Mononuclear cell (primary cell): Measurements from ENCODE around the gene C17orf78. TPM values are rescaled to one million over a fixed set of nuclear protein-coding genes. Genes with fewer than 3 reads are reported as not detected.
"Not testable (repeated sequence)": the region's sequence is repeated elsewhere in the genome, so short reads cannot be mapped to it uniquely, and the experiment has no call there.

Experiments used
- H3K27me3 ChIP-seq: 2 replicates; pipeline ENCODE4 v1.6.0; 2011; ENCODE audit warnings: low read length, control low read depth; ENCODE audit not compliant: insufficient read depth
- H3K4me1 ChIP-seq: 2 replicates; pipeline ENCODE4 v1.5.1; 2011; ENCODE audit warnings: mild to moderate bottlenecking, low read length, control low read depth; ENCODE audit not compliant: insufficient read depth
- H3K4me3 ChIP-seq: 2 replicates; pipeline ENCODE4 v1.5.1; 2011; ENCODE audit warnings: mild to moderate bottlenecking, low read length, moderate library complexity
- H3K9me3 ChIP-seq: 2 replicates; pipeline ENCODE4 v1.5.1; 2011; ENCODE audit warnings: low read depth, mild to moderate bottlenecking, control low read depth, low read length
- total RNA-seq: library from RNA; depleted of rRNA; stranded (reverse); fragments of >200 nt; gene quantifications from one replicate; pipeline ENCODE4 v1.2.3, GENCODE V29; 2012

The C17orf78 gene
- total RNA-seq, result not detected

GRCh38 chr17:37375706-37376105 lies at the start of gene C17orf78:
Gene C17orf78, plus strand, starts transcription at chr17:37375985. Its CDS starts 108 bp downstream, at chr17:37376093.
- Histone ChIP-seq H3K27me3 (no peaks in the 10 kb centered on the region), H3K4me1 (peaks cover 7% of the 10 kb centered on the region), H3K9me3 (no peaks in the 10 kb centered on the region), H3K4me3 (no peak within 1 kb of the TSS)

GRCh38 chr17:37327341-37328090 lies 48.3 kb upstream of the C17orf78 start:
- no peak overlapping the region for H3K4me3 ChIP-seq
- no peaks in the 10 kb centered on the region for H3K9me3 ChIP-seq
- H3K27me3 ChIP-seq, result no peaks in the 10 kb centered on the region
- H3K4me1 ChIP-seq, result no peaks in the 10 kb centered on the region

GRCh38 chr17:37338847-37339246 lies 36.9 kb upstream of the C17orf78 start:
- Histone ChIP-seq H3K4me1 (no peaks in the 10 kb centered on the region), H3K9me3 (no peaks in the 10 kb centered on the region), H3K4me3 (no peak overlapping the region), H3K27me3 (no peaks in the 10 kb centered on the region)

GRCh38 chr17:37339321-37339720 lies 36.5 kb upstream of the C17orf78 start:
- Histone ChIP-seq H3K9me3 (no peaks in the 10 kb centered on the region), H3K27me3 (no peaks in the 10 kb centered on the region), H3K4me1 (no peaks in the 10 kb centered on the region), H3K4me3 (no peak overlapping the region)

GRCh38 chr17:37340804-37341203 lies 35.0 kb upstream of the C17orf78 start:
- no peaks in the 10 kb centered on the region for H3K9me3 ChIP-seq
- no peak overlapping the region for H3K4me3 ChIP-seq
- H3K27me3 ChIP-seq, result no peaks in the 10 kb centered on the region
- H3K4me1 ChIP-seq, result no peaks in the 10 kb centered on the region

- Histone ChIP-seq H3K4me3 (no peak overlapping the region), H3K9me3 (no peaks in the 10 kb centered on the region), H3K4me1 (no peaks in the 10 kb centered on the region), H3K27me3 (no peaks in the 10 kb centered on the region)
Measured at GRCh38 chr17:37342589-37342988, 33.2 kb upstream of the C17orf78 start.

GRCh38 chr17:37344519-37344918 lies 31.3 kb upstream of the C17orf78 start:
- H3K4me1 ChIP-seq, result no peaks in the 10 kb centered on the region
- no peaks in the 10 kb centered on the region for H3K9me3 ChIP-seq
- no peak overlapping the region for H3K4me3 ChIP-seq
- H3K27me3 ChIP-seq, result no peaks in the 10 kb centered on the region

- not testable (repeated sequence) for H3K4me3 ChIP-seq, H3K9me3 ChIP-seq, H3K4me1 ChIP-seq, H3K27me3 ChIP-seq
Measured at GRCh38 chr17:37346863-37347402, 28.9 kb upstream of the C17orf78 start.

GRCh38 chr17:37356796-37357569 lies 18.8 kb upstream of the C17orf78 start:
- H3K27me3 ChIP-seq, H3K9me3 ChIP-seq, H3K4me3 ChIP-seq: not testable (repeated sequence)
- peaks cover 20% of the 10 kb centered on the region for H3K4me1 ChIP-seq

- H3K27me3 ChIP-seq, result no peaks in the 10 kb centered on the region
- H3K9me3 ChIP-seq, result no peaks in the 10 kb centered on the region
- peak overlapping the region; percentile 70 for H3K4me3 ChIP-seq
- H3K4me1 ChIP-seq, result peaks cover 20% of the 10 kb centered on the region
Measured at GRCh38 chr17:37358098-37358829, 17.5 kb upstream of the C17orf78 start.

- peaks cover 20% of the 10 kb centered on the region for H3K4me1 ChIP-seq
- no peaks in the 10 kb centered on the region for H3K27me3 ChIP-seq
- H3K4me3 ChIP-seq, result peak overlapping the region; percentile 70
- no peaks in the 10 kb centered on the region for H3K9me3 ChIP-seq
Measured at GRCh38 chr17:37358830-37359681, 16.7 kb upstream of the C17orf78 start.

- Histone ChIP-seq H3K9me3 (no peaks in the 10 kb centered on the region), H3K27me3 (no peaks in the 10 kb centered on the region), H3K4me1 (peaks cover 20% of the 10 kb centered on the region), H3K4me3 (peak overlapping the region; percentile 70)
Measured at GRCh38 chr17:37359682-37360188, 16.1 kb upstream of the C17orf78 start.

- H3K4me3 ChIP-seq, result no peak overlapping the region
- H3K4me1 ChIP-seq, result peaks cover 20% of the 10 kb centered on the region
- no peaks in the 10 kb centered on the region for H3K27me3 ChIP-seq
- H3K9me3 ChIP-seq, result no peaks in the 10 kb centered on the region
Measured at GRCh38 chr17:37360632-37361031, 15.2 kb upstream of the C17orf78 start.

GRCh38 chr17:37361543-37361942 lies 14.2 kb upstream of the C17orf78 start:
- Histone ChIP-seq H3K4me3 (no peak overlapping the region), H3K9me3 (no peaks in the 10 kb centered on the region), H3K4me1 (peaks cover 20% of the 10 kb centered on the region), H3K27me3 (no peaks in the 10 kb centered on the region)
